Measurements from ENCODE around the gene POMT1.

Gene POMT1

DNA sequence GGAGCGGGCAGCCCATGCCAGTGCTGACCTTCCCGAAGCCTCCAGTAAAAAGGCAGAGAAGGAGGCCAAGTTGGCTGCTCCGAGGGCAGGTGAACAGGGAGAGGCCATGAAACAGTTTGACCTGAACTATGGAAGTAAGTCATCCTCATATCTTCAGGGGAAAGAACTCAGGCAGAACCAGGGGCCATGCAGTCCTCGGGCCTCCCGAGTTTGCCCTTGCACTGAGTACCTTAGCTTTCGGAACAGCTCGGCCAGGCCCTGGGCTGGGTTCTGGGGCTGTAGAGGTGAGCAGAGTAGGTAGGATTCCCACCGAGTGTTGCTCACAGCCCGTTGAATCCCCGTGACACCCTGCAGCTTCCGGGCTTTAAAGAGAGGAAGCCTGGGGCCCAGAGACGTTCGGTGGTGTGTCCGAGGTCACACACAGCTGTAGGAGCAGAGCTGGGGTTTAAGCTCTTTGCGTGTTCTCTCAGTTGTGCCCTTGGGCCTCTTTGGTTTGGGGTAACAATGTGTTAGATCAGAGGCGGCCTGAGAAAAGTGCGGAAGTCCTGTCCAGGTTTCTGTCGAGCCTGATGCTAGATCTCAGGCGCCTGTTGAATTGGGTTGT, 24.8 kb upstream of the POMT1 start:
- DNase-seq: no peak

DNA sequence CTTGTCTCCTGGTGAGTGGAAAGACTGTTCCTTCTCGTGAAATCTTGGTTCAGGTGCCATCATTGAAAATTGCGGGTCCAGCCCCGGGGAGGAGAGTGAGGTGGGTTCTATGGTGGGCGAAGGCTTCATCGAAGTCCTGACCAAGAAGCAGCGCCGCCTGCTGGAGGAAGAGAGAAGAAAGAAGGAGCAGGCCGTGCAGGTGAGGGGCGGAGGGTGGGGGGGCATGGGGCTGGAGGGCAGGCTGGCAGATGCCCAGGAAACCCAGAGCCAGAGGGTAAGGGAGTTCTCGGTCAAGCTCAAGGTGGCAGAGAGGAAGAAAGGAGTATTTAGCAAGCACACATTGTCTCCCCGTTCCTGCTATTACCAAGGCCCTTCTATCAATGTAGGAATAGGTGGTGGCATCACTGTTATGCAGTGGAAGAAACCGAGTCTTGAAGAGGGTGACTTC, 24.3 kb upstream of the POMT1 start:
- peak; percentile 30 for DNase-seq

DNA sequence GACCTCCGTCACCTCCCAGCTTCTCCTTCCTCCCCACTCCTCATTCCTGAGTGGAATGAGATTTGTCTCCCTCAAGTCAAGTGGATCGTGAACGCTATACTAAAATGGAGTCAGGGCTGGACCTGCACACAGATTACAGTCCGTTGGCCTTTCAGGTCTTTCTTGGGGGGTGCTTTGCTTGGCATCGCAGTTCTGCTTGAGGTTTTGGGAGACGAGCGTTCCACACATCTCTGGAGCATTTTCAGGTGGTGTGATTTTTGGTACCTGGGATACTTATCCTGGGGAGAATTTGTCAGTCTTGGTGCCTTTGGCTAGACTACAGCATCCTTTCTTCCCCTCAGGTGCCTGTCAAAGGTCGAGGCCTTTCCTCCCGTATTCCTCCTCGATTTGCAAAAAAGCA, 23.8 kb upstream of the POMT1 start:
- no peak for DNase-seq

DNA sequence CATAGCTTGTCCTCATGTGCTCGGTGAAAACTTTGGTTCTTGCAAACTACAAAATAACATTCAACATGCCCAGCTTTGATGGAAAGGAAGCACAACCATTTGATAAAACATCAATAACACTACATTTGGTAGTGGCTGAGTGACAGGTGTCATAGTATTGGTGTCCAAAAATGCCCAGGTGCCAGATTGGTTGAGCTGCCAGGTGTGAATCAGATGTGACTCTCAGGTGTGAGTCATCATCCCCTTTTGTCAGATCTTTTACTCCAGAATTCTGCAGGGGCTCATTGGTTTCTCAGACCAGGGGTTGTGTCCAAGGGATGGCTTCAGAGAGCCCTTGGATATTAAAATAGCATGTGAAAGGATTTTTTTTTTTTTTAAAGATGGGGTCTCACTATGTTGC, 22.5 kb upstream of the POMT1 start:
- DNase-seq: no peak

DNA sequence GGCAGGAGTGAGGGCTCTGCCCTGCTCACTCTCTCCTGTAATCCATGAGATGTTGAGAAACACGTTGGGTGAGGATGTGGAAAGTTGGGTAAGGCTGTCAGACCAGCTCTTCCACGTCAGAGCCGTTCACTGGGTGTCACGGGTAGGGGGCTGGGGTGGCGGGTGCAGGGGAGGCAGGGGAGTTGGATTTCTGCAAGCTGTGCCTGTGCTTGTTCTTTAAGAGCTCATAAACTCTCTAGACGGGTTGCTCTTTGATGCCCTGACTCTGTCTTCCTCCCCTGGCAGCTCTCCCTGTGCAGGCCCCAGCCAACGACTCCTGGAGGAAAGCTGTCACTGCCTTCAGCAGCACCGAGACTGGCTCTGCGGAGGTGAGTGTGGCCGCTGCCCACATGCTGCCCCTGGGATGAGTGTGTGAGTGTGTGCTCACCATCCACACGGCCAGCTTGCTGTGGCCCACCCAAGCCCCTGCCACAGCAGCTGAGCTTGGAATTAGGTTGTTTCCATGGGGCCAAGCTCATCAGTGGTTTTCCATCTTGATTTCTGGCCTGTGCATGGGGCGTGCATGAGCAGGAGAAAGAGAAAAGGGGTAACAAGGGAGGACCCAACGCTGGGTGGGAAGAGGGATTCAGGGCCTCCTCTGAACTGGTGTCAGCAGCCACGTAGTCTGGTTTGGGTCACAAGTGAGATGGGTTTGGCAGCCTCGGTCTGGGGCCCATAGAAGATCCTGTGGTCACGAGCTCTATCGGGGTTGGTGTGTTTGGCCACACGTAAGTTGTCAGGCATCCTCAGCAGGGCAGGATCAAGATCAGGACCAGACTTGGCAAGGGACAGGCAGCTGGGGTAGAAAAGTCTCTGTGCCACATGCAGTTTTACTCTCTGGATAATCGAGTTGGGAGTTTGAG, 21.0 kb upstream of the POMT1 start:
- no peak for DNase-seq

DNA sequence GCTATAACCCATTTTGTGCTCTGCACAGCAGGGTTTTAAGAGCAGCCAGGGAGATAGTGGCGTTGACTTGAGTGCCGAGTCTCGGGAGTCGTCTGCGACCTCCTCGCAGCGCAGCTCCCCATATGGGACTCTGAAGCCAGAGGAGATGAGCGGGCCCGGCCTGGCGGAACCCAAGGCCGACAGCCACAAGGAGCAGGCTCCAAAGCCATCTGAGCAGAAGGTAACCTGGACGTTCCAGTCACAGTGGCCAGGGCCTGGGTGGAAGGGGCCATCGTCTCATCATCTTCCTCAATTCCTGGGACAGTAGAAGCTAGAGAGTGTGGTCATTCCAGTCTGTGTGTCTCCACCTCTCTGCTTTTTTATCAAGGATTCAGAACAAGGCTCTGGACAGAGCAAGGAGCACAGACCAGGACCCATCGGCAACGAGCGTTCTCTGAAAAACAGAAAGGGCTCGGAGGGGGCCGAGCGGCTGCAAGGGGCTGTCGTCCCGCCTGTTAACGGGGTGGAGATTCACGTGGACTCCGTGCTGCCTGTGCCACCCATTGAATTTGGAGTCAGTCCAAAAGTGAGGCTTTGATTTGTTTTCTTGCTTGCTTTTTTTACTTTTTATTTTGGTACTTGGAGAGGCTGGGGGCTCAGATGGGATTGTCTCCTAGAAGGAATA, 20.2 kb upstream of the POMT1 start:
- no peak for DNase-seq

DNA sequence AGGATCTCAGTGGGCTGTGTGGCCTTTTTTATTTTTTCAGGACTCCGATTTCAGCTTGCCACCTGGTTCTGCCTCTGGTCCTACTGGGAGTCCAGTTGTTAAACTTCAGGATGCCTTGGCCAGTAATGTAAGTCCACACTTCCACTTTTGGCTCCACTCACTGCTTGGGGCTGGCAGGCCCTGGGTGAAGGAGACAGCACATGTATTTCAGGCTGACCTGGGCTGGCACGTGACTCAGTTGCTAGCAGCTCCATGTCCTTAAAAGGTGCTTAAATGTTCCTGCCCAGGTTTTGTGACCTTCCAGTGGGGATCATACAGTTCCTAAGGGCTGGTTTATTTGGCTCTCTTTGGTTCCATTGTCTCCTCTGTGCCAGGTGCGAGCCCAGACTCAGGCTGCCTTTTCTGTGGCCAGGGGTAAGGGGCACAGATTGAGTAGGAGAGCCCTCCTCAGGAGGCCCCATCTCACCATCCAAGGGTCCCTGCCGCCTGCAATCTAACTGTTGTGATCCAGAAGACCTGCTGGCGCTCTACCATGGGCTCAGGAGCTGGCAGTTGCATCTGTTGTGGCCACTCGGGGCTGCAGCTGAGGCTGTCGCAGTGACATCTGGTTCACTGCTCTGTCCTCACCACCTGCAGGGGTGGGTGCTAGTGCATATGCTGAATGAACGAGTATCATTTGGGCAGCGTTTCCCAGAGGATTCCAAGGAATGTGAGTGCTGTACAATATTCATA, 19.2 kb upstream of the POMT1 start:
- DNase-seq: no peak

DNA sequence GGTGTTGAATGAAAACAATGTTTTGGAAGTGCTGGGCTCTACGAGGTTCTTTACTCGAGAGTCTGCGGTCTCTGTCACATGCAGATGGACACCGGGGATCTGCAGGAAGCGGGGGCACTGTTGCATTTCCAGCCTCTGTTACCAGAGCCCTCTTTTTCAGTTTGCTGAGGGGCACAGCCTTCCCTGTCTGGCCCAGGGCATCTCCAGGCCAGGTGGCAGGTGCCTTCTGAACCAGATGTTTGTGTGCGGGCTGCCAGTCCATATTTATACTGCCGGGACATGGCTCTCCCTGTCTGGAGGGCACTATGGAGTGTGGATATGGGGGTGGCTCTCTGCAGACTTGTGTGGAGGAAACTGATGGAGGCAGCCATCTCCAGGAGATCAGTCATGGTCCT, 18.7 kb upstream of the POMT1 start:
- no peak for DNase-seq

DNA sequence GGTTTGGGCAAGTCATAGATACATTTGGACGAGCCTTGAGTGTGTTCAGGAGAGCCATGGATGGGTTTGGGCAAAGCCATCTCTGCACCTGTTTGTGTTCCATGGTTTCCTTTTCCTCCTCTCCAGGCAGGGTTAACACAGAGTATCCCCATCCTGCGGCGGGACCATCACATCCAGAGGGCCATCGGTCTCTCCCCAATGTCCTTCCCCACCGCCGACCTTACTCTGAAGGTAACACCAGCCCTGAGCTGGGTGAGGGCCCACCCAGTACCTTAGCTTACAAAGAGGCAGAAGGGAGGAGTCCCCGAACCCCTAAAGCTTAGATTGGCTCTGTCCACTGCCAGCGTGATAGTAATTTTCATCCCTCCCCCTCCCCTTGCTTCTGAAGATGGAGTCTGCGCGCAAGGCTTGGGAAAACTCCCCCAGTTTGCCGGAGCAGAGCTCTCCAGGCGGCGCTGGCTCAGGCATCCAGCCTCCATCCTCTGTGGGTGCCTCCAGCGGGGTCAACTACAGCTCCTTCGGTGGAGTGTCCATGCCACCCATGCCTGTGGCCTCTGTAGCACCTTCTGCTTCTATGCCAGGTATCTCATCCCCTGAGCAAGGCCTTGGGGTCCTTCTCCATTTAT, 18.0 kb upstream of the POMT1 start:
- no peak for DNase-seq

DNA sequence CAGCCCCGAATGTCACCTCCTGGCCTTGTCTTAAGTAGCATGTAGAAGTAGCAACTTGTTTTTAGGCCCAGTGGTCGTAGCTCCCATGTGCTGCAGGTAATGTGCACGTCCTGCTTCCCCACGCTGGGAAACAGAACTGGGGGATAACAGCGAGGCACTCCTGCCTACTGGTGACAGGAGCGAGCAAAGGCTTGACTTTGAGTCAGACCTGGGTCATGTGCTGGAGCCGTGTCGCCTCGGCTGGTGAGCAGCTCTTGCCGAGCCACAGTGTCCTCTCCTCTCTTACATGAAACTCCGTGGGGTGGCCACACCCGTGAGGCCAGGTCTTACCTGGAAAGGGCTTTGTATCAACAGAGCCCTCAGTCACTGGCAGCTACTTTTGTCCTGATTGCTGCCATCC, 17.5 kb upstream of the POMT1 start:
- DNase-seq: no peak

DNA sequence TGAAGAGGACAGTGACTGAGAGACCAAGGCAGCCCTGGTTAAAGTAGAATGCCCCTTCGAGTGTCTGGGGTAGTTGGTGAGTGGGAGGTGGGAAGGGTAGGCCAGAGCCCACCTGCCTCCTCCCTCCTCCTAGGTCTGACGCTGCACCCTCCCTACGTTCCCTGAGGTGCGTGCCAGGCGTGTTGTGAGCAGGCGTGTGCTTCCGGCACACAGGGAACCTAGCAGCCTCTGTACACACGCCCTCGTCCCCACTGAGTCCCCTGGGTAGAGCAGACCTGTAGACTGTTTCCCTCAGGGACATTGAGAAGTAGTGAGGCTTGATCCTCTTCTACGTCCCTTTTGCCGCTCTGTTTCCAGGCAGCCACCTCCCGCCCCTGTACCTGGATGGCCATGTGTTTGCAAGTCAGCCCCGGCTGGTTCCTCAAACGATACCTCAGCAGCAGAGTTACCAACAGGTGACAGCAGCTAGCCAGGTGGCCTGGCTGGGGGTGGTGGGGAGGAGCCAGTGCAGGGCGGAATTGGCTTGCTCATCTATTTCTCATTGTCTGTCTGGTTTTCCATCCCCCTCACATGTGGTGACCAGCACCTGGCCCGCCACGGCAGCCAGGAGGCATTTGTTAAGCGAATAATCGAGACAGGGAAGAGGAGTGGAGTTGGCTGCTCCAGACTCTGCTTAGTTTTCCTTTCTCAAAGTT, 16.8 kb upstream of the POMT1 start:
- no peak for DNase-seq

DNA sequence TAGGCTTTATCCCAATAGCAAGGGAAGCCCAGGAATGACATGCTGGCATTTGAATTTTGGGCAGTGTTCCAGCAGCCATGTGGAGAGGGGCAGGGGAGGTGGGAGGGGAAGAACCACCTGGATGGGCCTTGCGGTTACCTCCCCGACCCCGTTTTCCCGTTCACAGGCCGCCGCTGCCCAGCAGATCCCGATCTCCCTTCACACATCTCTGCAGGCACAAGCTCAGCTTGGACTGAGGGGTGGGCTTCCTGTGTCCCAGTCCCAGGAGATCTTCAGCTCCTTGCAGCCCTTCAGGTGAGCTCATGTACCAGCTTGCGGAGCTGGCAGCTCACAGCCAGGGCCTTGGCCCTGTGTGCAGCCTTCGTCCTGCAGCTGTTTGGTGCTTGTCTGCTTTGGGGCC, 15.7 kb upstream of the POMT1 start:
- DNase-seq: no peak

DNA sequence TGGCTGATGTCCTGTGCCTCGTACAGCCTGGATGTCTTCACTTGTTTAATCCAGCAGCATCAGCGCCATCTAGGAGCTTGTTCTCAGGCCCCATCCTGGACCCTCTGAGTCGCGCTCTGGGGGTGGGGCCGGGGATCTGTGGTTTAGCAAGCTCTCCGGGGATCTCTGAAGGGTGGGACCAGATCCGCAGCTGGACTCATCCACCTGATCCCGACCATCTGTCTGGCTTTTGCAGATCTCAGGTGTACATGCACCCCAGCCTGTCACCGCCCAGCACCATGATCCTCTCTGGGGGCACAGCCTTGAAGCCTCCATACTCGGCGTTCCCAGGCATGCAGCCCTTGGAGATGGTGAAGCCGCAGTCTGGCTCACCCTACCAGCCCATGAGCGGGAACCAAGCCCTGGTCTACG, 15.1 kb upstream of the POMT1 start:
- DNase-seq: peak; percentile 22

DNA sequence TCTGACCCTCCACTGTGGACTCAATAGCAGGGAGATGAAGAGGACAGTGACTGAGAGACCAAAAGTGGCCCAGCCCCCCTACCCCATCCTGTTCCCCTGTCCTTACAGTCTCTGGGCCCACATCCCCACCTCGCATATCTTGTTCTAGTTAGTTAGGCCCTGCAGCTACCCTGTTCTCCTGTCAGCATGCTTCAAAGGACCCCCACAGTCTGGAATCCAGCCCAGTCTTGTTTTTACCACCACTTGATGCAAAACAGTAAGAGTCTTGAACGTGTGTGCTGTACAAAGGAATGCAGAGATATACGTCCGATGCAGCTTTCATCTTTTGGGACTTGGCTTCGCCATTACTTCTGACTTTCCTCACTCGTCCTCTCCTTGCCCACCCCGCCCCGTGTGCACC, 12.2 kb upstream of the POMT1 start:
- DNase-seq: peak; percentile 13

DNA sequence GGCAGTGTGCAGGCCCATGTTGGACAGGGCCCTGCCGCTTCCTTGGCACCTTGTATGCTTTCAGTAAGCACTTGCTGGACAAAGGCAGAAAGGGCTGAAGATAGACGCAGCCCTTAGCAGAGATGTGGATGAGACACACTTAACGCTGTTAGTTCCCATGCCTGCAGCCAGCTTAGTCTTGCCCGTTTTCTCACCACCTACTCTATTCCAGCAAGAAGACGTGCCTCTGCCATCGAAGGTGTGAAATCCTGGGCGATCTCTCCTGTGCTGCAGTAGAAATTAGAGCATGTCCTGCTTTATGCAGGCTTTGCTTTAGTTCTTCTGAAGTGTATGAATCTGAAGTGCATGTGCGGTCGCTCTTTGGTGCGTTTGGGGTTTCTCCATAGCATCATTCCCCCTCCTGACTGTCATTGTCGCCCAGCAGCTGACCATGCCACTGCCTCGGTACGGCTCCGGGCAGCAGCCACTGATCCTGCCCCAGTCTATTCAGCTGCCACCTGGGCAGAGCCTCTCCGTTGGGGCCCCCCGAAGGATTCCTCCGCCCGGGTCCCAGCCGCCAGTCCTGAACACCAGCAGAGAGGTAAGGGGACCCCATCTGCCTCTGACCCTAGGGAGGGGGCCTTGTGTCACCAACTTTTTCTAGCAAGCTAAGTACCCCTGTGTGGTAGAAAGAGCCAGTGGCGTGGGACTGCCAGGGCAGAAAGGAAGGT, 11.6 kb upstream of the POMT1 start:
- no peak for DNase-seq

DNA sequence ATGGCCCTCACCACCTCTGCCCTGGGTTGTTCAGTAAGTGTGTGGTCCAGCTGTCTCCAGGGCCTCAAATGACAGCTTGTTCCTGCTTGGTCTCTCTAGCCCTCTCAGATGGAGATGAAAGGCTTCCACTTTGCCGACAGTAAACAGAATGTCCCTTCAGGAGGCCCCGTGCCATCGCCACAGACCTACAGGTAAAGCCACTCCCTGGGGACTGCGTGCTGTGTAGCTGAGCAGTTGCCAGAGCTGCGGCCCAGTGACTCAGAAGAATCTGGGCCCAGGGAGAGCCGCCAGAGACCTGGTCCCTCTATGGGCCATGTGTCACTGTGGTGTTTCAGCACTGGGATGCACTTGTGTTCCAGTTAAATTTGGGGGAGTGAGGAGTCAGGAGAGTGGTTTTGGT, 10.6 kb upstream of the POMT1 start:
- DNase-seq: no peak

DNA sequence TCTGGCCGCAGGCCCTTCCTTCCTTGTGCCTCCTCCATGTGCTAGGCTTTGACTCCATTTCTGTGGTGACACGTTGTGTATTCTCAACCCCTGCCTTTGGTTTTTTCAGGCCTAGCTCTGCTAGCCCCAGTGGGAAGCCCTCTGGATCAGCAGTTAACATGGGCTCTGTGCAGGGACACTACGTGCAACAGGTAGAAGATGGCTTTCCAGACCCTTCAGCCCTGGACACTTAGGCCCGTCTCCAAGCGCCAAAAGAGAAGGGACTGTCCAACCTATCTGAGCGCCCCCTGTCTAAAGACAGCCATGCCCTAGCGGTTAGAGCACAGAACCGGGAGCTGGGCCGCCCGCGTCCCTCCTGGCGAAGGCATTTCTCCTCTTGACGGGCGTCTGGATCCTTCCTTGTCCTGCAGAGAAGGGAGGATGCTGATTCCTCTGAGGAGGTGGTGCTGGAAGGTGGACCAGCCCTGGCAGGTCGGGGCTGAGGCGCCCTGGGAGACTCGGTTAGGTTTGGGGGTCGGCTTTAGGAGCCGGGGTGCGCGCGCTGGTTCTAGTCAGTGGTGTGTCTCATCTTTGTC, 8.3 kb upstream of the POMT1 start:
- DNase-seq: no peak

DNA sequence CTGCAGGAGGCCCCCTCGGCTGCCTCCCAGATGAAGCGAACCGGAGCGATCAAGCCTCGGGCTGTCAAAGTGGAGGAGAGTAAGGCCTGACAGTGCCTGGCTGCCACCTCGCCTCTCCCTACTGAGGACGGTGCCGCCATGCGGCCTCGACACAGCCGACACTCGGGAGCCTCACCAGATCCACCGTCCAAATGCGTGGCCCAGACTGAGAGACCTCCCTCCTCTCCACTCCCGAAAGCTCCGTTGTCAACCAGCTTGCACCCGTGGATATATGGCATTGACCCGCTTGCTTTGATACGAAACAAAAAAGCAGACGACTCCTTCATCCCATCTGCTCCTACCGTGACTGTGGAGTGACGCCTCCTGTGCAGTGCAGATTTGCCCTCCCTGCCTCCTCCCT, 6.9 kb upstream of the POMT1 start:
- DNase-seq: no peak

DNA sequence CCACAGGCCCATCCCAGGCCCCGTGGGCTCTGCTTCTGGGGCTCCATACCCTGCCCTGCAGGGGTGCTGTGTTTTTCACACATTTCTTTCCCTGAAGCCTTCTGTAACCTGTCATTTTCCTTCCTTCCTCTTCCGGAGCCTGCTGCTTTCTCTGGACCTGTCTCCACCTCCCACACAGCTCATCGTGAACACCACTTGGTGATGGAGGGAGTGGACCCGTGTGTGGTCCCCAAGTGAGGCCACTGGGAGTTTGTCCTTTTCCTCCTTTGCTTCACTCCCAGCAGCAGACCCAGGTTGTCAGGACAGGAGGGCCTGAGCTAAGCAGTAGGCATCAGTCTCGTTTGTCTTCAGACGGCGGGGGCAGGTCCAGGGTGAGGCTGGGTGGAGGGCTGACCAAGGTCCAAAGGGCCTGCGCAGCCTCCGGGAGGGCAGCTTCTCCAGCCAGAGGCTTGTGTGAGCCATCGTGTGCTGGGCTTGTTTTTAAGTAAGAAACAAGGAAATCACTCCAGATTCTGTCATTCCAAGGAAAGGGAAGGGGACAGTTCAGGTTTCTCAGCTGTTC, 5.8 kb upstream of the POMT1 start:
- no peak for DNase-seq

DNA sequence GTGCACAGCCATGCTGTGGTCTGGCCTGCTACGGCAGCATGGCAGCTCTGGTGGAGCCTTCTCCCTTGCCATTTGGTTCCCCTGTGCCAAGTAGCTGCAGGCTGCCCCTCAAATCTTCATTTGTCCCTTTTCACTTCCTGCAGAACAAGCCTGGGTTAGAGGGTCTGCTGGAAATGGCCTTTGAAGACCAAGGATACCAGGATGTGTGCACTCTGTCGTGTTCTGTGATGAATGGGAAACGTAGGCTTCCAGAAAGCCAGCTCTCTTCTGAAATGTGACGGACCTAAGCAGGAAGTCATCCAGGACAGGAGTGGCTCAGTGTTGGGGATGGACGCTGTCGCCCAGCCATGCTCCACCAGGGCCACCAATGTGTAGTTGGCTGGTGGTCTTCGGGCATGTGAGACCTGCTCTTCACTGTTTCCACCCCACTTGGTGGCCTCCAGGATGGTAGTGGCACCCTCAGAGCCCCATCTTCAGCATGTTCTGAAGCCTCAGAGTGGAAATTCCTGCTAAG, 3.4 kb upstream of the POMT1 start:
- no peak for DNase-seq

DNA sequence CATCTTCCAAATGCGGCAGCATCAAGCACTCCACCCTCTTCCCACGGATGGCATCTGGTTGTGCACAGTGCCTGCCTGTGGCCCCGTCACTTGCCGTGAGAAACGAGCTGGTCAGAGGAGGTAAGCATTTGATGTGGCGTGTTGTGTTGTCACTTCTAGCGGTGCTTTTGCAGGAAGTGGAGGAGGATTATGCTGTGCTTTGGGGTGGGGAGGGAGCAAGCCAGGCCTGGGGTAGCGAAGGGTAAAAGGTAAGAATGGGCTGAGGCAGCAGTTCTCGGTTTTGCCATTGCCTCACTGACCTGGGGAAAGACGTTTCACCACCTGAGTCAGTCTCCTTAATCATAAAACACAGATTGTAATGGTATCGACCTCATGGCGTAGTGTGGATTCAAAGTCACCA, 2.3 kb upstream of the POMT1 start:
- DNase-seq: no peak
